Measurements from ENCODE around the gene JPH2.
A peak's percentile ranks its signal among the peaks of the same experiment; 100 is the strongest.

The JPH2 gene

GRCh38 chr20:44204156-44204831 lies 17.3 kb upstream of the JPH2 start:
- peak overlapping the region; percentile 87 for H3K27ac ChIP-seq
- TF ChIP-seq CTCF (conservative IDR thresholded peaks at IDR 0.05): no peak
- no peak for TF ChIP-seq ZFX (IDR thresholded peaks at IDR 0.05)

GRCh38 chr20:44203161-44203560 lies 16.2 kb upstream of the JPH2 start:
- H3K27ac ChIP-seq: no peak overlapping the region
- TF ChIP-seq CTCF (conservative IDR thresholded peaks at IDR 0.05) (no peak), ZFX (IDR thresholded peaks at IDR 0.05) (no peak)

- no peak for TF ChIP-seq ZFX (IDR thresholded peaks at IDR 0.05)
- TF ChIP-seq CTCF (conservative IDR thresholded peaks at IDR 0.05): no peak
- no peak overlapping the region for H3K27ac ChIP-seq
These were observed 14.0 kb upstream of the JPH2 start for GRCh38 chr20:44200983-44201382.

- TF ChIP-seq ZFX (IDR thresholded peaks at IDR 0.05): no peak
- TF ChIP-seq CTCF (conservative IDR thresholded peaks at IDR 0.05): no peak
- no peak overlapping the region for H3K27ac ChIP-seq
These were observed 13.4 kb upstream of the JPH2 start for GRCh38 chr20:44200371-44200770.

- TF ChIP-seq ZFX (IDR thresholded peaks at IDR 0.05): no peak
- TF ChIP-seq CTCF (conservative IDR thresholded peaks at IDR 0.05): no peak
- no peak overlapping the region for H3K27ac ChIP-seq
These were observed 12.9 kb upstream of the JPH2 start for GRCh38 chr20:44199877-44200276.

GRCh38 chr20:44198872-44199271 lies 11.9 kb upstream of the JPH2 start:
- no peak for TF ChIP-seq CTCF (conservative IDR thresholded peaks at IDR 0.05)
- TF ChIP-seq ZFX (IDR thresholded peaks at IDR 0.05): no peak
- H3K27ac ChIP-seq: no peak overlapping the region

GRCh38 chr20:44196271-44196670 lies 9.3 kb upstream of the JPH2 start:
- TF ChIP-seq CTCF (conservative IDR thresholded peaks at IDR 0.05) (no peak; the same call in 1 of the 2 replicates), ZFX (IDR thresholded peaks at IDR 0.05) (no peak)
- H3K27ac ChIP-seq: no peak overlapping the region

Data from C4-2B (cell line).